ENCODE data around the gene RFNG.

GRCh38 chr17:82012261-82012639, 39.4 kb downstream of the RFNG start:
- TF ChIP-seq EZH2 (IDR thresholded peaks at IDR 0.05; ENCODE audit: borderline replicate concordance, insufficient read depth, low read depth, low read length, poor library complexity, severe bottlenecking) (no peak), CTCF (IDR thresholded peaks at IDR 0.05) (no peak)
